A673 (cell line): ENCODE results near the gene UBASH3A.

Experiments used
- CTCF ChIP-seq: fragments of 300-800, 200-600 bp; sonication (generic); conservative IDR thresholded peaks from 2 replicates; pipeline ENCODE4 v1.5.1; 2017; ENCODE audit warnings: low read depth, mild to moderate bottlenecking, antibody characterized with exemption, low read length, moderate library complexity, mixed read lengths
- EZH2 ChIP-seq: fragments of 200-600 bp; sonication (generic); IDR thresholded peaks from 2 replicates; pipeline ENCODE4 v1.6.1; 2017; ENCODE audit warnings: borderline replicate concordance, low read depth, mild to moderate bottlenecking, mixed read lengths, antibody characterized with exemption, low read length; ENCODE audit not compliant: poor library complexity, severe bottlenecking

GRCh38 chr21:42397746-42398394, 5.8 kb upstream of the UBASH3A start:
- TF ChIP-seq CTCF (no peak), EZH2 (no peak)
